Immature natural killer cell (primary cell): ENCODE measurements around the gene FAM81A. TPM values are rescaled to one million over a fixed set of nuclear protein-coding genes. Genes with fewer than 3 reads are reported as not detected.

Source experiments
- DNase-seq, 3 donors: peaks; one replicate each; pipeline ENCODE4 v3.0.0; 2022; ENCODE audit warnings: mixed read lengths in 1 of 3
- H3K27ac Mint-ChIP-seq, 6 donors: one replicate each; pipeline ENCODE4 v1.8.0; 2020; ENCODE audit warnings: mixed read lengths in 6 of 6, mild to moderate bottlenecking in 5 of 6, inconsistent platforms in 4 of 6, moderate library complexity in 3 of 6
- H3K27me3 Mint-ChIP-seq, 3 donors: one replicate each; pipeline ENCODE4 v1.8.0; 2020 to 2021; ENCODE audit warnings: low read depth in 3 of 3, mild to moderate bottlenecking in 3 of 3, mixed read lengths in 3 of 3, moderate library complexity in 3 of 3, inconsistent platforms in 1 of 3
- H3K36me3 Mint-ChIP-seq, 3 donors: one replicate each; pipeline ENCODE4 v1.8.0; 2020; ENCODE audit warnings: mixed read lengths in 3 of 3, inconsistent platforms in 2 of 3, mild to moderate bottlenecking in 2 of 3
- H3K4me1 Mint-ChIP-seq, 2 donors: one replicate each; pipeline ENCODE4 v1.8.0; 2020; ENCODE audit warnings: inconsistent platforms in 2 of 2, mild to moderate bottlenecking in 2 of 2, mixed read lengths in 2 of 2, moderate library complexity in 1 of 2
- H3K4me3 Mint-ChIP-seq, 5 donors: one replicate each; pipeline ENCODE4 v1.8.0; 2020; ENCODE audit warnings: mild to moderate bottlenecking in 5 of 5, mixed read lengths in 5 of 5, inconsistent platforms in 3 of 5, moderate library complexity in 3 of 5
- H3K9me3 Mint-ChIP-seq, 6 donors: one replicate each; pipeline ENCODE4 v1.8.0; 2020; ENCODE audit warnings: mild to moderate bottlenecking in 6 of 6, mixed read lengths in 6 of 6, inconsistent platforms in 4 of 6, moderate library complexity in 3 of 6
- polyA plus RNA-seq, 3 donors: library from polyadenylated mRNA; unstranded; fragments of 300-500 nt; fragmentation: Illumina TruSeq; gene quantifications; one replicate each; pipeline ENCODE4 v1.2.3, GENCODE V29; 2021

The FAM81A gene
- polyA plus RNA-seq, 3 donors from 2014 or later: 0.40 to 0.94 TPM; not detected in 1

DNA sequence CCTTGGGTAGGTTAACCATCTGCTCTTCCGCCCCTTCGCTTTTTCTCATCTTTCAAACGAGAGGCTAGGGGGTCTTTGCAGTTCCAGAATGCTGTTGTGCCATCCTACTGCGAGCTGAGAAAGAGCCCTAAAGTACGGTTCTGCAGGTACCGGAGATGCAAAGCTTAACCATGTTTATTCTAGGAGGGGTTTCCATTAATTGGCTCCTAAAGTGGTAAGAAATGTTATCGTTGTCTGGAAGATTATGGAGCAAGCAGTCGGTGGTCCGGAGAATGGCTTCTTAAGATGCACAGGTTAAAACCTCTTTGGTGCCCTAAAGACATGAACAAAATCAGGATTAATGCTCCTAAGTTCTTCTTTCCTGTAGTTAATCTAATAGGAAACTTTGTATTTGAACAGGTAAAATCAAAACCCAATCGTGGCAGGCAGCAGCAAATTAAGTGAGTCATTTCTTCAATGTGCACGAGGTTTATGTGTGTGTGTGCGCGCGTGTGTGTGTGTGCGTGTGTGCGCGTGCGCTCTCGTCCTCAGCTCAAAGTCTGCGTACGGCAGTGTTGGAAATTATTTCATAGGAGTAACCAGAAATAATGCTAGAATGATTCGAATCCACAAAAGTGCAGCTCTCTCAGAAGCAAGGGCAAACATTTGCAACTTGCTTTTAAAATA, 772 bp downstream of the FAM81A start:
- Mint-ChIP-seq H3K4me1 (peaks cover 21 to 23% of the 10 kb centered on the region in 2 donors), H3K27ac (no peak overlapping the region), H3K27me3 (peaks cover 15 to 20% (median 20%) of the 10 kb centered on the region in 3 donors), H3K9me3 (no peaks in the 10 kb centered on the region), H3K36me3 (no peaks in the 10 kb centered on the region), H3K4me3 (peak overlapping the region; percentile 68 to 82 (median 78))
- DNase-seq: no peak

DNA sequence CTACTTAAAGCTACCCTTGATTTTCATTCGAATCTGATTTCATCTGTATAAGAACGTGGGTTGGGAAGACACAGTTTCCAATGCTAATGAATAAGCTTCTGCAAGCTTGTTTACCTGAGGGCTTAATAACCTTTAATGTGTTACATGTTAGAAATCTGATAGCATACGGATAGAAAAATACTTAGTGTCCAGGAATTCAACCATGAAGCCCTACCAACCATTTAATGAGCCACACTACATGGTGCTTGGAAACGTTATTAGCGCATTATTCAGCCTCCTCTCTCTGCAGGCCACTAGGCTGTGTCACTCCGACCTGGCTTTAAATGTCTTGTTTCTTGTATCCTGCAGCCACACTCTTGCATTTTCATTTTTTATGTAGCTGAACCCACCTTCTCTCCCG, 1.6 kb downstream of the FAM81A start:
- H3K4me3 Mint-ChIP-seq: peak overlapping the region; percentile 4 to 82 (median 12)
- no peak overlapping the region for H3K27ac Mint-ChIP-seq
- peaks cover 21 to 23% of the 10 kb centered on the region in 2 donors for H3K4me1 Mint-ChIP-seq
- no peaks in the 10 kb centered on the region for H3K9me3 Mint-ChIP-seq
- no peak for DNase-seq
- peaks cover 14 to 21% (median 16%) of the 10 kb centered on the region in 3 donors for H3K27me3 Mint-ChIP-seq
- H3K36me3 Mint-ChIP-seq: peaks cover 0 to 6% (median 0%) of the 10 kb centered on the region in 3 donors

DNA sequence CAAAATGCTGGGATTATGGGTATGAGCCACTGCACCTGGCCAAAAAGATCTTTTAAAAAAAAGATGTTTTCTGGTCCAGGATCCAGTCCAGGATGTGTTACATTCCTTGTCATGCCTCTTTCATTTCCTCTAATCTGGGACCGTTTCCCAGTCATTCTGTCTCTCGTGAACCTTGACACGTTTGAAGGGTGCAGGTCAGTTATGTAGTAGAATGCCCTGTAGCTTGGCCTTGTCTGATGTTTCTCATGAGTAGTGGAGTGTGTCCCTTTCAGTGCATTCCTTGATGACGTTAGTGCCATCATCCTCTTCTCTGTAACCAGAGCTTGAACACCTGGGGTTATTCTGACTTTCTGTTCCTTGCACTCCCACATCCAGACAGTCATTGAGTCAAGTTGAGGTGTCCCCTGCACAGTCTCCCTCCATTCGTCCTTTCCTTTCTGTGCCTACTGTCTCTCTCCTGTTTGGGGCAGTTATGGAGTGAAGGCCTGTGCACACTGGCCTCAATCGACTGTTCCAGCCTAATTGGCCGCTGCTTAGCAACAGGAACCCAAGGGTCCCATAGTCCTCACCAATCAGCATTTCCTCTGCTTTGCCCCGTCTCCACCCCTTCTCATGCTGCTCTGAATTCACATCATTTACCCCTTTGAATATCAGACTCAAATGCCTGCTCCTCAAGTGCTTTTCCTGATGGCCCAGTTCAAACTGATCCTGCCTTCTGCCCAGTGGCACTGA, 5.5 kb downstream of the FAM81A start:
- no peak for DNase-seq
- peaks cover 13 to 22% of the 10 kb centered on the region in 2 donors for H3K4me1 Mint-ChIP-seq
- H3K36me3 Mint-ChIP-seq: peaks cover 0 to 8% (median 0%) of the 10 kb centered on the region in 3 donors
- H3K27ac Mint-ChIP-seq: peak overlapping the region in 1 of 6 donors; percentile 42
- H3K4me3 Mint-ChIP-seq: no peak overlapping the region
- H3K27me3 Mint-ChIP-seq: peaks cover 7 to 11% (median 9%) of the 10 kb centered on the region in 3 donors
- H3K9me3 Mint-ChIP-seq: no peaks in the 10 kb centered on the region

DNA sequence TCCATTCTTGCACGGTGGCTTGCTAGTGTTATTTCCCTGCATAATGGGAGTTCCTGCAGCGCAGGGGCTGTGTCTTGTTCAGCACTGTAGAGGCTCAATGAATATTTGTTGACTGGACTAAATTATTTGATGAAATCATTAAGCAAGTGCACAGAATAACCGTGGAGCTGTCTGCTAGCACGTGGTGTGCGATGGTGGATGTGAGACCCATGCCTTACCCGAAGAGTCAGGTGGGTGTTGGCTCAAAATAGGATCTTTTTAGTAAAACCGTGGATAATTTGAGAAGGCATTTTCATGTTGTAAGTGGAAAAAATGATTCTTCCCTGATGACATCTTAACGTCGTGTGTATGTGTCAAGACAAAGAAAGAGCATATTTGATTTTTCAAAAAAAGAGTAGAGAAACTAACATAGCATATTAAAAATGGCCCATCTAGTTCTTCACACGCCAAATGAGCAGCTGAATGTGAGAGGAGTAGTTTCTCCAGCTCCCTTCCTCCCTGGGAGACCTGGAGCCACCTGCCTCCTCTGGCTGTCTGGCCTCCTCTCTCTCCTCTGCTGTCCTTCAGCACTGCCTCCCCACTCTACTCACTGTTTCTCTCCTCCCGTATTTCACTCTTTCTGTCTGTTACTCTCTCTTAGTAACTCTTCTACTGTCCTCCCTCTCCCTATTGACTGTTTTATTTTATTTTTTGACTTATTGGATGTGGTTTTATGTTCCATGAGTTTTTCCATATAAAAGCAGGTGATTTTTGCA, 6.3 kb downstream of the FAM81A start:
- Mint-ChIP-seq H3K27me3 (peaks cover 7 to 10% (median 7%) of the 10 kb centered on the region in 3 donors), H3K36me3 (peaks cover 0 to 8% (median 0%) of the 10 kb centered on the region in 3 donors), H3K27ac (peak overlapping the region in 1 of 6 donors; percentile 42), H3K9me3 (no peaks in the 10 kb centered on the region), H3K4me1 (peaks cover 8 to 17% of the 10 kb centered on the region in 2 donors), H3K4me3 (no peak overlapping the region)
- DNase-seq: no peak

DNA sequence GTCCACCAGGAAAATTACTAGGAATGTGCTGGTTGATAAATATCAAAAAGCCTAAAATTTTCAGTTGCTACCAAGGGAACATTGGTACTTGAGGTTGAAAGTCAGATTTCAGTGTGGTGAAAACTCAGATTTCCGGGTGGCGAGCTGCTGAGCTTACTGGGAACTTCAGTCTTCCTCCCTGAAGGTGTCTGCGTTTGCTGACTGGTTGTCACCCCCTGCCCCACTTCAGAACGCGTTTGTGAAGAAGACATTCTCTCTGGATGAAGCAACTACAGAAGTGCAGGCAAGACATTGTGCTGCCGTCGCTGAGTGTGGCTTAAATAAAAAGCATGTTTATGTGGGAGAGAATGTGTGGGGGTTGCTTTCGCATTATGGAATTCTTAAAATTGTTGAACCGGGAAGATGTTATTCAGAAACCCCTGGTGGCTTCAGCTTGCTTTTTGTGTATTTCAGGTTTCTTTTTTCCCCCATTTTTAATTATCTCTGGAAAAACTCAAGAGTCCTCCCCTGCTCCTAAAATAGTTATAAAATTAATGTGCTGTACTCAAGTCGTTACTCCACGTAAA, 7.1 kb downstream of the FAM81A start:
- no peak overlapping the region for H3K4me3 Mint-ChIP-seq
- H3K36me3 Mint-ChIP-seq: peaks cover 0 to 8% (median 0%) of the 10 kb centered on the region in 3 donors
- H3K9me3 Mint-ChIP-seq: no peaks in the 10 kb centered on the region
- peaks cover 3 to 10% (median 4%) of the 10 kb centered on the region in 3 donors for H3K27me3 Mint-ChIP-seq
- no peak for DNase-seq
- peaks cover 8 to 17% of the 10 kb centered on the region in 2 donors for H3K4me1 Mint-ChIP-seq
- H3K27ac Mint-ChIP-seq: no peak overlapping the region

DNA sequence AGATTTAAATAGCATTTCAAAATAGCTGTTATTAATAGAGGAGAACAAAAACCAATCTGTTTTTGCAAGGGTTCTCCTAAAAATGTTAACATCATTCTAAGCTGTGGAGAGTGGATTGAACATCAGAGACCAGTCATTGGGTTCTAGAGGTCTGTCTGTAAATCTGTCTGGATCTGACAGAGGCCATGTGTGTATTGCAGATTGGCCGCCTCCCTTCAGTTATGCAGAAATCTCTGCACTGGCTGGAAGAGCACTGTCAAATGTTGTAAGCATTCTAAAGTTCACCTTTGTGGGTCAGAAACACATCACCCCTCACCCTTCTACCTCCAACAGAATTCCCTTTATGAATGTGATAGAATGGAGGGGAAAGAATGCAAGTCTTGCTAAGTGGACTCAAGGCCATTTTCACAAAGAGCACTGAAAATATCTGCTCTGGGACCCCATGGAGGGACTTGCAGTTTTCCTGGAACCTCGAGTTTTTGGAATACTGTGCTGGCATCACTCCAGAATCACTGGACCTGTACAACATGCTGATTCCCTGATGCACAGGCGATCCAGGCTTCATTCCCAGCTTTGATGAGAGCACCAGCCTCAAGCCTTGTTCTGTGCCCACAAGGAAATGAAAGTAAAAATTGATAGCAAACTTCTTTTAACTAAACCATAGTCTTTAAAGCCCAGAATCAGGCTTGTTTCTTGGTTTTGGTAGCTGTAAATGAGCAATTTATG, 8.4 kb downstream of the FAM81A start:
- Mint-ChIP-seq H3K4me1 (peaks cover 8 to 17% of the 10 kb centered on the region in 2 donors), H3K9me3 (no peaks in the 10 kb centered on the region), H3K27ac (no peak overlapping the region), H3K36me3 (peaks cover 0 to 8% (median 0%) of the 10 kb centered on the region in 3 donors), H3K4me3 (no peak overlapping the region), H3K27me3 (peaks cover 2 to 10% (median 2%) of the 10 kb centered on the region in 3 donors)
- no peak for DNase-seq

DNA sequence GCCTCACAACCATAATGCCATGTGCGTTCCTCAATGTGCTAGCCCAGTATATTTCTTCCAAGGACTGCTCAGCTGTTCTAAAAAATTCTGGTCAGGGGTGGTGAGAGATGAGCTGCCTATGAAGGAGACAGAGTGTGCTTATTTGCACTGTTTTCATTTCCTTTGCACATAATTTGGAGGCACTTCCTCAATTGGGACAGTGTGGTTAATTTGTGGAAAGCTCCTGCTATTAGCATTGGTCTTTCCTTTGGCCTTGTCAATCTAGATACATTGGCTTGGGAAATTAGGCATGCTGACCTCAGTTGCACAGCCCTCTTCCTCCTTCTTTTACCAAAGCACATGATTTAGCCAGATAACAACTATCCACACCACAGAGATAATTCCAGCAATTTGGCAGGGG, 9.4 kb downstream of the FAM81A start:
- no peak for DNase-seq
- peaks cover 0 to 8% (median 2%) of the 10 kb centered on the region in 3 donors for H3K27me3 Mint-ChIP-seq
- peaks cover 8 to 17% of the 10 kb centered on the region in 2 donors for H3K4me1 Mint-ChIP-seq
- H3K27ac Mint-ChIP-seq: no peak overlapping the region
- H3K9me3 Mint-ChIP-seq: no peaks in the 10 kb centered on the region
- peak overlapping the region in 1 of 5 donors; percentile 3 for H3K4me3 Mint-ChIP-seq
- H3K36me3 Mint-ChIP-seq: peaks cover 0 to 8% (median 0%) of the 10 kb centered on the region in 3 donors

DNA sequence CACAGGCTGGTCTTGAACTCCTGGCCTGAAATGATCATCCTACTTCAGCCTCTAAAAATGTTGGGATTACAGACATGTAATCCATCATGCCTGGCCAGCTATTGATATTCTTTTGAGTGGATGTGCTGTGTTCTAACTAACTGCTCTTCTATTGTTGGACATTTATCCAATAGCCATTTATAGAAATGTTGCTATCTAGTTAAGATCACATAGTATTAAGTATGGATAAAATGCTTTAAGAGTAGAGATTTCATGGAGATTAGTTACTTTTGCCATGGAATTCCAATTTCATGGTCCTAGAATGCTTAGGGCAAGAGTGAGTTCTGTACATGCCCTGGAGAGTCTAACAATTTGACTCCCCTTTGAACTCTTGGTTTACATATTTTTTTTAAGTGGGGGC, 10.9 kb downstream of the FAM81A start:
- no peaks in the 10 kb centered on the region for H3K9me3 Mint-ChIP-seq
- H3K36me3 Mint-ChIP-seq: peaks cover 0 to 8% (median 0%) of the 10 kb centered on the region in 3 donors
- peaks cover 0 to 7% (median 2%) of the 10 kb centered on the region in 3 donors for H3K27me3 Mint-ChIP-seq
- H3K27ac Mint-ChIP-seq: no peak overlapping the region
- no peak for DNase-seq
- peaks cover 8 to 17% of the 10 kb centered on the region in 2 donors for H3K4me1 Mint-ChIP-seq
- no peak overlapping the region for H3K4me3 Mint-ChIP-seq

DNA sequence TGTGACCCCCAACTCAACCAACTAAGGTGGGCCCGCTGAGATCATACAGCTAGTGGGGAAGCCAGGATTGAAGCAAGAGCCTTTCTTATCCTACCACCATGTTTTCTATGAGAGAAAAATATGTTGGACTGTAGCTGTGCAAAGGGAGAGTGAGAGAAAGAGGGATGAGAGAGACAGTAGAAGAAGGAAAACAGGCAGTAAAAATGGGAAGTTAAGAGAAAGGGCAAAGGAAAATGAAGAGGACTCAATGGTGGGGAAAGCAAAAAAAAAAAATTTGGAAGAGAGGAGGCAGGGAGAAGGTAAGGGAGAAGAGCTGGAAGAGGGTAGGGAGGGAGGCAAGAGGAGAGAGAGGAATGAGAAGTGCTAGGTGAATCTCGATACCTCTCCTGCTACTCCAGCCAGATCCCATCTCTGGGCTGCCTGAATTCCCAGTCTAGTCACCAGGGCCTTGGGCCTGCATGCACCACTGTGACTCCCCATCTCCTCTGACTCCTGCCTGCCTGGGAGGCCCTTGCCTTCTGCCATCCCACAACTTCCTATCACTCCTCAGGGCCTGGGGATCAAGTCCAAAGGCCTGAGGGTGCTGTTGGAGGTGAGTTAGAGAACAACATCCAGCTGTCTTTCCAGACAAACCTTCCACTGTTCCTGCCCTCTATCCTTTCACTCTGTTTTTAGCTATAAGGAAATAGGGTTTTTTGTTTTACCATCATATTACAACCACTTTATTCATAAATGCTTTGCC, 15.7 kb downstream of the FAM81A start:
- H3K4me1 Mint-ChIP-seq: no peaks in the 10 kb centered on the region
- H3K4me3 Mint-ChIP-seq: no peak overlapping the region
- no peak for DNase-seq
- H3K27me3 Mint-ChIP-seq: no peaks in the 10 kb centered on the region
- no peaks in the 10 kb centered on the region for H3K36me3 Mint-ChIP-seq
- no peaks in the 10 kb centered on the region for H3K9me3 Mint-ChIP-seq
- peak overlapping the region in 1 of 6 donors; percentile 13 for H3K27ac Mint-ChIP-seq

DNA sequence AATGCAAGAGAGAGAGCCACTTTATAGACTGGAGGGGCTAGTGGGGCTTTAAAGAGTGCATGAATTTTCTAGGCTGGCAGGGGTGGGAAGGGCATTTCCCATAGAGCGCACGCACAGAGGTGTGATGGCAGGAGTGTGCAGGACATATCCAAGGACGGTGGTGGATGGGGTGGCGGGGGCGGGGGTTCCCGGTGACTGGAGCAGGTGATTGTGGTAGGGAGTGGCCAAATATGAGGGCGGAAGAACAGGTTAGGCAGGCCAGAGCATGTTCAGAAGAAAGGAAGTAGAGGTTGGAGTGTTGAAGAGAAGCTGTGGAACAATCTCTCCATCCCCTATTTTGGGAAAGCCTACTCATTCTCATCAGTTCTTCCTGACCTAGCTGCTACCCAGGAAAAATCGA, 18.1 kb downstream of the FAM81A start:
- no peak overlapping the region for H3K27ac Mint-ChIP-seq
- no peaks in the 10 kb centered on the region for H3K36me3 Mint-ChIP-seq
- no peak for DNase-seq
- H3K9me3 Mint-ChIP-seq: no peaks in the 10 kb centered on the region
- H3K27me3 Mint-ChIP-seq: peaks cover 0 to 2% (median 0%) of the 10 kb centered on the region in 3 donors
- H3K4me1 Mint-ChIP-seq: no peaks in the 10 kb centered on the region
- H3K4me3 Mint-ChIP-seq: no peak overlapping the region

DNA sequence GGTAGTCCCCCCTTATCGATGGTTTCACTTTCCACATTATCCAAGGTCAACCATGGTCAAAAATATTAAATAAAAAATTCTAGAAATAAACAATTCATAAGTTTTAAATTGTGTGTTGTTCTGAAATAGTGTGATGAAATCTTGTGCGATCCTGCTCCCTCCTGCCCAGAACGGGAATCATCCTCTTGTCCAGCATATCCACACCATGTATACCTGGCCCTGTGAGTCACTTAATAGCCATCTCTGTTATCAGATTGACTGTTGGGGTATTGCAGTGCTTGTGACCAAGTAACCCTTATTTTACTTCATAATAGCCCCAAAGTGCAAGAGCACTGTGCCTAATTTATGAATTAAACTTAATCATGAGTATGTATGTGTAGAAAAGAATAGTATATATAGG, 19.1 kb downstream of the FAM81A start:
- DNase-seq: no peak
- peaks cover 0 to 3% (median 2%) of the 10 kb centered on the region in 3 donors for H3K27me3 Mint-ChIP-seq
- no peaks in the 10 kb centered on the region for H3K9me3 Mint-ChIP-seq
- H3K36me3 Mint-ChIP-seq: no peaks in the 10 kb centered on the region
- H3K4me3 Mint-ChIP-seq: no peak overlapping the region
- H3K27ac Mint-ChIP-seq: no peak overlapping the region
- no peaks in the 10 kb centered on the region for H3K4me1 Mint-ChIP-seq

DNA sequence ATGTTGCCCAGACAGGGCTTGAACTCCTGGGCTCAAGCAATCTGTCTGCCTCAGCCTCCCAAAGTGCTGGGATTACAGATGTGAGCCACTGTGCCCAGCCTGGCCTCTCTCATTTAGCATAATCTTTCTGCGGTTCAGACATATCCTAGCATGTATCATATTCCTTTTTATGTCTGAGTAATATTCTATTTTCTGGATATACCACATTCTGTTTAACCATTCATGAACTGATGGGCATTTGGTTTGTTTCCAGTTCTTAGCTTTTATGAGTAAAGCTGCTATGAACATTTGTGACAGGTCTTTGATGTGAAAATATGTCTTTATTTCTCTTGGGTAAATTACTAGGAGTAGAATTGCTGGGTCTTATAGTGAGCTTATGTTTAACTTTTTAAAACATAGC, 23.5 kb downstream of the FAM81A start:
- Mint-ChIP-seq H3K27me3 (peaks cover 0 to 9% (median 9%) of the 10 kb centered on the region in 3 donors), H3K27ac (no peak overlapping the region), H3K9me3 (no peaks in the 10 kb centered on the region), H3K36me3 (no peaks in the 10 kb centered on the region), H3K4me3 (no peak overlapping the region), H3K4me1 (no peaks in the 10 kb centered on the region)
- no peak for DNase-seq
